Activated naive CD4-positive, alpha-beta T cell treated with anti-CD3 and anti-CD28 coated beads, Interleukin-2, amount 10 ng/mL, durations not matched to agents 7 days and 5 days (primary cell): Measurements from ENCODE around the gene ANXA4.
A peak's percentile ranks its signal among the peaks of the same experiment; 100 is the strongest.

Experiments used
- CTCF ChIA-PET: fragments of 350-600 bp; sonication (Branson Sonifier 250); formaldehyde crosslinking; loops from one replicate; lab custom pipeline; 2021; ENCODE audit warnings: antibody characterized with exemption; lab: Charles Lee
- DNase-seq: peaks from one replicate; pipeline ENCODE4 v3.0.0-alpha.2; 2020
- H3K27ac Mint-ChIP-seq: one replicate; pipeline ENCODE4 v1.8.0; 2021; ENCODE audit warnings: mild to moderate bottlenecking, moderate library complexity, mixed read lengths
- H3K27me3 Mint-ChIP-seq: one replicate; pipeline ENCODE4 v1.8.0; 2021; ENCODE audit warnings: mild to moderate bottlenecking, mixed read lengths
- H3K36me3 Mint-ChIP-seq: one replicate; pipeline ENCODE4 v1.8.0; 2021; ENCODE audit warnings: mixed read lengths
- H3K4me1 Mint-ChIP-seq: one replicate; pipeline ENCODE4 v1.8.0; 2021; ENCODE audit warnings: mixed read lengths
- H3K4me3 Mint-ChIP-seq: one replicate; pipeline ENCODE4 v1.8.0; 2021; ENCODE audit warnings: mild to moderate bottlenecking, moderate library complexity, mixed read lengths
- H3K9me3 Mint-ChIP-seq: one replicate; pipeline ENCODE4 v1.8.0; 2021; ENCODE audit warnings: mixed read lengths

Gene ANXA4

DNA sequence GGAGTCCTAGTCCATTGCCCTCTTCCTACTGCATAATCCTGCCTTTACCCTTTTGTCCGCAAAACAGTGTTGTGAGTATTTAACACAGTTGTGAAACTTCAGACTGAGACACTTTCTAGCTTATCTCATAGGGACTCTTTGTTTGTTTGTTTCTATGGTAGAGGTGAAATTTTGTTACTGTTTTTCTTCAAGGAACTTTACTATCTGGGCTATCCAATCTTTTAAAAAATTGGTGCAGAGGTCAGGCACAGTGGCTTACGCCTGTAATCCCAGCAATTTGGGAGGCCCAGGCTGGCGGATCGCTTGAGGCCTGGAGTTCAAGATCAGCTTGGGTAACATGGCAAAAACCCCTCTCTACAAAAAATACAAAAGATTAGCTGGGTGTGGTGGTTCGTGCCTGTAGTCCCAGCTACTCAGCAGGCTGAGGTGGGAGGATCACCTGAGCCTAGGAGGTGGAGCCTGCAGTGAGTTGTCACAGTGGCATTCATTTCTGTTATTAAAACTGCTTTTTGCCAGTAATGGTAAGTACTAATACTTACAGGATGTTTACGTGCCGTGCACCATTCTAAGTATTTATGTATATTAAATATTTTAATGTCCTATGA, 106.4 kb downstream of the ANXA4 start:
- Mint-ChIP-seq H3K9me3 (no peaks in the 10 kb centered on the region), H3K27me3 (no peaks in the 10 kb centered on the region), H3K36me3 (peaks cover 37% of the 10 kb centered on the region), H3K4me3 (no peak overlapping the region), H3K4me1 (no peaks in the 10 kb centered on the region), H3K27ac (no peak overlapping the region)
- CTCF ChIA-PET: interaction anchor here (1.4 to 1.8 kb wide), 2 partner anchors 123 to 283 kb away, joined by 4 to 5 read pairs; no protein-coding TSS in a partner anchor
- DNase-seq: no peak

DNA sequence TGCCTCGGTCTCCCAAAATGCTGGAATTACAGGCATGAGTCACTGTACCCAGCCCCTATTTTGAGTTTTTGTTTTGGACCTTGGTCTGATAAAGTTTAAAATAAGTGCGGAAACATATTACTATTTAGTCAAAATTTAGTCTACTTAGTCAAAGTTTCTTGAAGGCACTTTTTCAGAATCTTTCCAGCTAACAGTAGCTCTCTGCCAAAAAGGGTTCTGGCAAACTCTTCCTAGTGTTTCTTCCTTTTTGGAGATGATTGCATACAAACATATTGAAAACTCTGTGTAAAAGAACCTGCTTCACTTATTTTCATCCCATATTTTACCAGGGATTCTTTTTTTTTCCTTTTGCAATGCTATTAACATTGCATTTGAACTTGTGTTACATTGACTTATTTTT, 116.3 kb downstream of the ANXA4 start:
- DNase-seq: no peak
- Mint-ChIP-seq H3K27ac (no peak overlapping the region), H3K4me1 (no peaks in the 10 kb centered on the region), H3K4me3 (no peak overlapping the region), H3K27me3 (no peaks in the 10 kb centered on the region), H3K9me3 (no peaks in the 10 kb centered on the region), H3K36me3 (peaks cover 17% of the 10 kb centered on the region)
- CTCF ChIA-PET: no interaction called here

- CTCF ChIA-PET: no interaction called here
- Mint-ChIP-seq H3K4me1 (no peaks in the 10 kb centered on the region), H3K36me3 (peaks cover 28% of the 10 kb centered on the region)
Measured at GRCh38 chr2:69863298-69863697, 121.4 kb downstream of the ANXA4 start.

More at GRCh38 chr2:69863298-69863697, 121.4 kb downstream of the ANXA4 start:
- Mint-ChIP-seq H3K27me3 (no peaks in the 10 kb centered on the region), H3K9me3 (no peaks in the 10 kb centered on the region), H3K4me3 (no peak overlapping the region), H3K27ac (peak overlapping the region; percentile 9)
- DNase-seq: no peak
